Kidney capillary endothelial cell (primary cell): ENCODE measurements around the gene MZT2A.
"Not testable (repeated sequence)": the region's sequence is repeated elsewhere in the genome, so short reads cannot be mapped to it uniquely, and the experiment has no call there.

Experiments used
- DNase-seq: peaks from one replicate; pipeline ENCODE4 v3.0.0-alpha.2; 2018; ENCODE audit warnings: low spot score

Gene MZT2A

DNA sequence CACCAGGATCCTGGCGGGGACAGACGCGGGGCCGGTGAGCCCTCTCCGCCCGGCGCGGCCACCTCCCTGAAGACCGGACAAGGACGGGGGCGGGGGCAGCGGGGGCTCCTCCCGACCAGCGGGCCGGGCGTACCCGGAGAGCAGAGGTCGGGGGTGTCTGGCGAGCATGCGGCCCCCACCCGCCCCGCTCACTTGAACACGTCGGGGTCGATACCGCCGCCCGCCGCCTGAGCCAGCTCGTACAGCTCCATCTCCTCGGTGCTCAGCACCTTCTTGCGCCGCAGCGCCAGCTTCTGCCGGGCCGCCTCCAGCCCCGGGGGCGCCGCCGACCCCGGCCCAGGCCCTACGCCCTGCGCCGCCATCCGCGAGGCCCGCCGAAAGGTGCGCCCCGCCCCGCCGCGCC, at the start of gene MZT2A:
Gene MZT2A, minus strand, starts transcription at position 383 of the 403 bp plus-strand sequence. Its CDS starts 21 bp downstream, at position 362.
- DNase-seq: not testable (repeated sequence)

DNA sequence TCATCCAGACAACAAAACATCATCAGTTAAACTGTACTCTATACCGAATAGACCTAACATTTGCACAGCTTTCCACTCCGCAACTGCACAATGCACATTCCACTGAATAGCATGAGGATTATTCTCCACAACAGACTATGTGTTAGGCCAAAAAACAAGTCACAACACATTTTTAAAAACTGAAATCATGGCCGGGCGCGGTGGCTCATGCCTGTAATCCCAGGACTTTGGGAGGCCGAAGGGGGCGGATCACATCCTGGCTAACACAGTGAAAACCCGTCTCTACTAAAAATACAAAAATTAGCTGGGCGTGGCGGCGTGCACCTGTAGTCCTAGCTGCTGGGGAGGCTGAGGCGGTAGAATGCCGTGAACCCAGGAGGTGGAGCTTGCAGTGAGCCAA, 46.7 kb upstream of the MZT2A start:
- not testable (repeated sequence) for DNase-seq

GRCh38 chr2:131536841-131537240, 44.6 kb upstream of the MZT2A start:
- not testable (repeated sequence) for DNase-seq

- DNase-seq: not testable (repeated sequence)
Measured at GRCh38 chr2:131535951-131536826, 44.0 kb upstream of the MZT2A start.

GRCh38 chr2:131535526-131535925, 43.3 kb upstream of the MZT2A start:
- DNase-seq: no peak

DNA sequence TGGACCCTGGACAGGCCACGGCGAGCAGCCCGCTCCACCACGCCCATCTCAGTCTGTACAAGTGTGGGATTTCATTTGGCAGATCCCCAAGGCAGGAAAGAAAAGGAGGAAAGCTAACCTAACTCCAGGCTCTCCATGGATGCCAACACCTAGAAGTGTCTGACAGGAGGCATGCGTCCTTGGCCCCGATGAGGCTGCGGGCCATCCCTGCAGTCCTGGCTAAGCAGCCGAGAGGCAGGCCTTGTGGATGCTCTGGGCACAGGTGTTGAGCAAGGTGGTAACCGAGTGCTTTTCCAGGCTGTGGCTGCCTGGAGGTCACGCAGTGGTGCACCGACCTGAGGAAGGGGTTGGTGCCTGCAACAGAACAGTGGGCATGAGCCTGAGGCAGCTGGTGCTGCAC, 42.8 kb upstream of the MZT2A start:
- not testable (repeated sequence) for DNase-seq

GRCh38 chr2:131534317-131534672, 42.1 kb upstream of the MZT2A start:
- not testable (repeated sequence) for DNase-seq

- not testable (repeated sequence) for DNase-seq
Measured at GRCh38 chr2:131533609-131534316, 41.6 kb upstream of the MZT2A start.

GRCh38 chr2:131532723-131533608, 40.8 kb upstream of the MZT2A start:
- not testable (repeated sequence) for DNase-seq

- not testable (repeated sequence) for DNase-seq
Measured at GRCh38 chr2:131531547-131532185, 39.5 kb upstream of the MZT2A start.

- not testable (repeated sequence) for DNase-seq
Measured at GRCh38 chr2:131530626-131531344, 38.6 kb upstream of the MZT2A start.

DNA sequence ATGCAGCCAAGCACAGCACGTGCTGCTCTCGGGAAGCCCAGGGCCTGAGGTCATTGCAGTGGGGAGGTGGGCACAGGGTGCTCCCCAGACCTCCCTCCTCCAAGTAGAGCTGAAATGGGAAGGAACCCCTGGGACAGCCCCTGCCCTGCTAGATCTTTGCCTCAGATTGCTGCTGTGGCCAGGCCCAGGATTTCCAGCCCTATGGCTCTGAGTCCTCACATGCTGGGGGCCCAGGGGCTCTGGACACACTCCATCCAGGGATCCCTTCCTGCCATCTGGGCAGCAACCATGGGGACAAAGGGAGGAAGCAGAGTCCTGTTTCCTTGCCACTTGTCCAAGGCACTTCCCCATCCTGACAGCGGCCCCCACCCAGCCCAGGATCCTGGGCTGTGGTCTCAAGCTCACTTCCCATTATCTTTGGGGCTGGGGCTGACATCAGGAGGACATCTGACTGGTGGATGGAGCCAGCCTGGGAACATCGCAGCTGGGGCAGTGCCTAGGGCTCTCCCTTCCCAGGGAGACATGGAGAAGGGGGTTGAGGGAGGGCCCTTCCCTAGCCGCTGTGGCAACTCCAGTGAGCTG, 37.8 kb upstream of the MZT2A start:
- DNase-seq: not testable (repeated sequence)

GRCh38 chr2:131528981-131529863, 37.0 kb upstream of the MZT2A start:
- DNase-seq: not testable (repeated sequence)

GRCh38 chr2:131527131-131528001, 35.2 kb upstream of the MZT2A start, which contains the start of gene CCDC74A:
TSS of gene CCDC74A (plus strand) at chr2:131527888. CDS start at chr2:131527971, 83 bp downstream.
- DNase-seq: not testable (repeated sequence)

DNA sequence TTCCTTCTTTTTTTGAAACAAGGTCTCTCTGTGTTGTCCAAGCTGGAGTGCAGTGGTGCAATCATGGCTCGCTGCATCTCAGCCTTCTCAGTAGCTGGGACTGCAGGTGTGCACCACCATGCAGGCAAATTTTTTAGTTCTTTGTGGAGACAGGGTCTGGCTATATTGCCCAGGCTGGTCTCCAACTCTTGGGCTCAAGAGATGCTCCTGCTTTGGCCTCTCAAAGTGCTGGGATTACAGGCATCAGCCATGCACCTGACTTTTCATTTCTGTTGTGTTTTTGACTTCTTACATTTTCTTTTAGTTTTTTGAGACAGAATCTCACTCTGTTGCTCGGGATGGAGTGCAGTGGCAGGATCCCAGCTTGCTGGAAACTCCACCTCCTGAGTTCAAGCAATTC, 33.1 kb upstream of the MZT2A start:
- not testable (repeated sequence) for DNase-seq

- DNase-seq: no peak
Measured at GRCh38 chr2:131521961-131522781, 30.0 kb upstream of the MZT2A start.

GRCh38 chr2:131521524-131521923, 29.3 kb upstream of the MZT2A start:
- DNase-seq: not testable (repeated sequence)
